Measurements from ENCODE around the gene ZNF358. TPM values are rescaled to one million over a fixed set of nuclear protein-coding genes. Genes with fewer than 3 reads are reported as not detected.
A peak's percentile ranks its signal among the peaks of the same experiment; 100 is the strongest.

Gene ZNF358
- total and polyA plus RNA-seq, 2 of the 13 experiments (the other 11 are each of a cell fraction or from before 2014, with no cell fraction given): 9.1 to 37.0 TPM

- TF ChIP-seq HNF1B (CRISPR knock-in tag; IDR thresholded peaks at IDR 0.05) (peak; percentile 72; the same call in 1 of the 2 replicates), ZNF160 (CRISPR knock-in tag; IDR thresholded peaks at IDR 0.05) (peak; percentile 74; the same call in 1 of the 2 replicates), FOXA1 (IDR thresholded peaks at IDR 0.05) (no peak), FOXA1 (CRISPR knock-in tag; IDR thresholded peaks at IDR 0.05) (no peak), SRF (IDR thresholded peaks at IDR 0.05; ENCODE audit: low read depth, low read length) (peak; percentile 22; the same call in 1 of the 2 replicates), CHD2 (IDR thresholded peaks at IDR 0.05; ENCODE audit: low read depth, low read length) (peak; percentile 76), ATF1 (CRISPR knock-in tag; IDR thresholded peaks at IDR 0.05) (peak; percentile 93), HCFC1 (IDR thresholded peaks at IDR 0.05; ENCODE audit: low read depth, low read length) (peak; percentile 98), STAG1 (CRISPR knock-in tag; IDR thresholded peaks at IDR 0.05) (peak; percentile 37), ZNF136 (CRISPR knock-in tag; IDR thresholded peaks at IDR 0.05; ENCODE audit: low read depth) (0 out of 2 replicates have a peak, but pooled peaks have one; percentile 40), MLXIP (CRISPR knock-in tag; IDR thresholded peaks at IDR 0.05; ENCODE audit: borderline replicate concordance) (no peak), TSC22D2 (CRISPR knock-in tag; IDR thresholded peaks at IDR 0.05; ENCODE audit: borderline replicate concordance) (0 out of 2 replicates have a peak, but pooled peaks have one; percentile 44), HDAC6 (IDR thresholded peaks at IDR 0.05; ENCODE audit: low read depth, low read length) (no peak), MAX (IDR thresholded peaks at IDR 0.05) (no peak; the same call in 1 of the 2 replicates), ZNF740 (CRISPR knock-in tag; IDR thresholded peaks at IDR 0.05) (0 out of 2 replicates have a peak, but pooled peaks have one; percentile 35), KDM3A (CRISPR knock-in tag; IDR thresholded peaks at IDR 0.05; ENCODE audit: low read depth) (peak; percentile 71; the same call in 1 of the 2 replicates), RNF219 (CRISPR knock-in tag; IDR thresholded peaks at IDR 0.05) (no peak), TP53 (CRISPR knock-in tag; conservative IDR thresholded peaks at IDR 0.05) (no peak), ZNF331 (CRISPR knock-in tag; IDR thresholded peaks at IDR 0.05) (peak; percentile 55; the same call in 1 of the 2 replicates)
- TF ChIP-seq, protein P1, sequence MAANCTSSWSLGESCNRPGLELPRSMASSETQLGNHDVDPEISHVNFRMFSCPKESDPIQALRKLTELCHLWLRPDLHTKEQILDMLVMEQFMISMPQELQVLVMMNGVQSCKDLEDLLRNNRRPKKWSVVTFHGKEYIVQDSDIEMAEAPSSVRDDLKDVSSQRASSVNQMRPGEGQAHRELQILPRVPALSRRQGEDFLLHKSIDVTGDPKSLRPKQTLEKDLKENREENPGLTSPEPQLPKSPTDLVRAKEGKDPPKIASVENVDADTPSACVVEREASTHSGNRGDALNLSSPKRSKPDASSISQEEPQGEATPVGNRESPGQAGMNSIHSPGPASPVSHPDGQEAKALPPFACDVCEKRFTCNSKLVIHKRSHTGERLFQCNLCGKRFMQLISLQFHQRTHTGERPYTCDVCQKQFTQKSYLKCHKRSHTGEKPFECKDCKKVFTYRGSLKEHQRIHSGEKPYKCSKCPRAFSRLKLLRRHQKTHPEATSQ (CRISPR knock-in tag; IDR thresholded peaks at IDR 0.05; ENCODE audit: borderline replicate concordance): no peak
These were observed 19.4 kb downstream of the ZNF358 start, which contains the start of gene PNPLA6 (continued) for GRCh38 chr19:7535047-7535997.

All from HepG2 (cell line).